C4-2B (cell line): ENCODE results near the gene B9D2.
A peak's percentile ranks its signal among the peaks of the same experiment; 100 is the strongest.

ENCODE experiments used
- H3K27ac ChIP-seq: fragments of 450-650 bp; 2 replicates; pipeline ENCODE4 v1.5.1; 2017
- CTCF ChIP-seq: fragments of 450-650 bp; conservative IDR thresholded peaks from 2 replicates; pipeline ENCODE4 v1.5.1; 2017; ENCODE audit warnings: mild to moderate bottlenecking
- ZFX ChIP-seq: fragments of 450-650 bp; IDR thresholded peaks from 2 replicates; pipeline ENCODE4 v1.6.1; 2017

B9D2 gene

GRCh38 chr19:41363753-41364523, at the start of gene B9D2:
B9D2 (minus strand) TSS chr19:41364149; CDS start chr19:41363519, 630 bp downstream.
- peak within 1 kb of the TSS; percentile 76 for H3K27ac ChIP-seq
- TF ChIP-seq ZFX (no peak), CTCF (no peak)

GRCh38 chr19:41412953-41413352, 49.0 kb upstream of the B9D2 start:
- H3K27ac ChIP-seq, result no peak overlapping the region

GRCh38 chr19:41411968-41412265, 48.0 kb upstream of the B9D2 start:
- no peak overlapping the region for H3K27ac ChIP-seq
- no peak for TF ChIP-seq ZFX
- no peak for TF ChIP-seq CTCF

More at GRCh38 chr19:41412953-41413352, 49.0 kb upstream of the B9D2 start:
- no peak for TF ChIP-seq ZFX
- no peak for TF ChIP-seq CTCF

- no peak overlapping the region for H3K27ac ChIP-seq
- TF ChIP-seq CTCF, result no peak
- TF ChIP-seq ZFX, result no peak
Measured at GRCh38 chr19:41411100-41411967, 47.4 kb upstream of the B9D2 start.

- H3K27ac ChIP-seq, result no peak overlapping the region
- TF ChIP-seq ZFX (no peak), CTCF (no peak)
Measured at GRCh38 chr19:41410336-41411054, 46.5 kb upstream of the B9D2 start.

- TF ChIP-seq ZFX, result no peak
- no peak for TF ChIP-seq CTCF
- peak overlapping the region; percentile 38 for H3K27ac ChIP-seq
Measured at GRCh38 chr19:41409288-41409687, 45.3 kb upstream of the B9D2 start.

- peak overlapping the region; percentile 38 for H3K27ac ChIP-seq
Measured at GRCh38 chr19:41408846-41409245, 44.9 kb upstream of the B9D2 start.
